KBM-7 (cell line): ENCODE results near the gene ZBTB47.

Experiments
- DNase-seq: peaks from one replicate; pipeline ENCODE4 v3.0.0-alpha.2; 2015
- in situ Hi-C: fragments of 300-500 bp; cut with MboI; formaldehyde crosslinking; loops from 2 replicates; pipeline ENCODE4 v1.14.3; 2020; ENCODE audit warnings: low sequenced_read_pairs, low pct_unique_long_range_greater_than_20kb, mixed read lengths

The ZBTB47 gene

GRCh38 chr3:42651248-42652091 lies 2.0 kb upstream of the ZBTB47 start:
- no peak for DNase-seq
- in situ Hi-C loops = no loop called here

- in situ Hi-C loops = no loop called here
These were observed 1.3 kb upstream of the ZBTB47 start for GRCh38 chr3:42652251-42652610.

GRCh38 chr3:42652611-42653302 lies 740 bp upstream of the ZBTB47 start:
- DNase-seq = peak; percentile 83
- in situ Hi-C loops = no loop called here

More at GRCh38 chr3:42652251-42652610, 1.3 kb upstream of the ZBTB47 start:
- no peak for DNase-seq

GRCh38 chr3:42653303-42653559 lies 266 bp upstream of the ZBTB47 start:
- DNase-seq = no peak
- in situ Hi-C loops = no loop called here

GRCh38 chr3:42654331-42655201 lies 1.1 kb downstream of the ZBTB47 start:
- DNase-seq = peak; percentile 26
- in situ Hi-C loops = no loop called here

- in situ Hi-C loops = no loop called here
These were observed 1.9 kb downstream of the ZBTB47 start for GRCh38 chr3:42655331-42655888.

GRCh38 chr3:42655980-42656679 lies 2.6 kb downstream of the ZBTB47 start:
- DNase-seq = no peak

More at GRCh38 chr3:42655331-42655888, 1.9 kb downstream of the ZBTB47 start:
- DNase-seq = no peak

DNA sequence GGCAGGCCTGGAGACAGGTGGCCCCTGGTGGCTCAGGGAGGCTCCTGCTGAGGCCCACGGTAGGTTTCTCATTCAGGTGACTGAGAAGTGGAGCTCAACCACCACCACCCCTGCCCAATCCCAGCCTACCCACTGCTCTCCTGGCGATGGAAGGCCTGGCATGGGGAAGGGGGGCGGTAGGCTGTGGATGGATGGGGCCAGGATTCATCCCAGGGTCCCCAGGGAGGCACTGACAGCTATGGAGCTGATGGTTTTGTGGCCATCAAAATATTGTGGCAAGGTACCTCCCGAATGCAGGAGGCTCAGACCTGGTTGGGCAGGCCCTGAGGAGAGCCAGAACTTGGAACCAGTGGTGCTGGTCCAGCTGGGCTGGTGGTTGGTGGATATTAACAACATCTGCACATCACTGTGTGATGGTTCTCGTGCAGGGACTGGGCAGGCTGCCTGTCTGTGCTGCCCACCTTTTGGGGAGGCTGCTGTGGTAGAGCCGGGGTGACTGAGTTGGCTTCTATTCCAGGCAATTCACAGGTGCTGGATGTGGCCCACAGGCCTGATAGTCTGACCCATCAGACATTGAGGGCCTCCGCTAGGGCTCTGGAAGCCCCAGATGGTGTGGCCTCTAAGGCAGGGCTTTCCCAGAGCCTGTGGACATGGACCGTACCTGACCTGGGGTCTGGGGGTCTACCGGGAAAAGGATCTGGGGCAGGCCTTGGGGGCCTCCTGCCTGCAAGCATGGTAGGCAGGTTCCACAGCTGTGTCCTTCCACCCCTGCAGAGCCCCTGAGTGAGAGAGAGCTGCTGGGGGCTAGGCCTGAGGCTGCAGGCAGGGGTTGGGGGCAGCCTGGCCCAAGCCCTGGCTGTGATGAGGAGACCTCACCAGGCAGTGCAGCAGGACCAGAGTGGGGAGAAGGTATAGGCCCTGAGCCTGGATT lies 3.4 kb downstream of the ZBTB47 start:
- in situ Hi-C loops = no loop called here
- DNase-seq = no peak

More at GRCh38 chr3:42655980-42656679, 2.6 kb downstream of the ZBTB47 start:
- in situ Hi-C loops = no loop called here

DNA sequence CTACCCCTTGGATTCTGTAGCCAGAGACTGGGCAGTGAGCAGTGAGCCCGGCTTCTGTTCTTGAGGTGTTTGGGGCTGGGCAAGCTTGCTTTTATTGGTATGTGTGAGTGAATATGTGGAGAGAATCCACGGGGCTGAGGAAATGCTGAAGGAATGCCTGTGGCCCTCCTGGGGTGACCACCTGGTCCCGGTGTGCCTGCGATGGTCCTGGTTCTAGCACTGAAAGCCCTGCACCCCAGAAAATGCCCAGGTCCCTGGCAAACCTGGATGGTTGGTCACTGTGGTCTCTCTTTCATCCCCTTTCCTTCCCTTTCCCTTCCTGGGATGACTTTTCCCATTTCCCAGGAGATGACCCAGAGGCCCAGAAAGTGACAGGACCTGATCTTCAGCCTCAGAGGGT lies 4.2 kb downstream of the ZBTB47 start:
- no peak for DNase-seq
- in situ Hi-C loops = no loop called here

- DNase-seq = no peak
- in situ Hi-C loops = no loop called here
These were observed 4.7 kb downstream of the ZBTB47 start for GRCh38 chr3:42658091-42658770.

DNA sequence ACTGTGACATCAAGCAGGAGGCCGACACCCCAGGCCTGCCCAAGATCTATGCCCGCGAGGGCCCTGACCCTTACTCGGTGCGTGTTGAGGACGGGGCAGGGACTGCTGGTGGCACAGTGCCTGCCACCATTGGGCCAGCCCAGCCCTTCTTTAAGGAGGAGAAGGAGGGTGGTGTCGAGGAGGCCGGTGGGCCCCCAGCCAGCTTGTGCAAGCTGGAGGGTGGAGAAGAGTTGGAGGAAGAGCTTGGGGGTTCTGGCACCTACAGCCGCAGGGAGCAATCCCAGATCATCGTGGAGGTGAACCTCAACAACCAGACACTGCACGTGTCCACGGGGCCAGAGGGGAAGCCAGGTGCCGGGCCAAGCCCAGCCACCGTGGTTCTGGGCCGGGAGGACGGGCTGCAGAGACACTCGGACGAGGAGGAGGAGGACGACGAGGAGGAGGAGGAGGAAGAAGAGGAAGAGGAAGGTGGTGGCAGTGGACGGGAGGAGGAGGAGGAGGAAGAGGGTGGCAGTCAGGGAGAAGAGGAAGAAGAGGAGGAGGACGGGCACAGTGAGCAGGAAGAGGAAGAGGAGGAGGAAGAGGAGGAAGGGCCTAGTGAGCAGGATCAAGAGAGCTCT lies 5.4 kb downstream of the ZBTB47 start:
- DNase-seq = no peak
- in situ Hi-C loops = no loop called here

DNA sequence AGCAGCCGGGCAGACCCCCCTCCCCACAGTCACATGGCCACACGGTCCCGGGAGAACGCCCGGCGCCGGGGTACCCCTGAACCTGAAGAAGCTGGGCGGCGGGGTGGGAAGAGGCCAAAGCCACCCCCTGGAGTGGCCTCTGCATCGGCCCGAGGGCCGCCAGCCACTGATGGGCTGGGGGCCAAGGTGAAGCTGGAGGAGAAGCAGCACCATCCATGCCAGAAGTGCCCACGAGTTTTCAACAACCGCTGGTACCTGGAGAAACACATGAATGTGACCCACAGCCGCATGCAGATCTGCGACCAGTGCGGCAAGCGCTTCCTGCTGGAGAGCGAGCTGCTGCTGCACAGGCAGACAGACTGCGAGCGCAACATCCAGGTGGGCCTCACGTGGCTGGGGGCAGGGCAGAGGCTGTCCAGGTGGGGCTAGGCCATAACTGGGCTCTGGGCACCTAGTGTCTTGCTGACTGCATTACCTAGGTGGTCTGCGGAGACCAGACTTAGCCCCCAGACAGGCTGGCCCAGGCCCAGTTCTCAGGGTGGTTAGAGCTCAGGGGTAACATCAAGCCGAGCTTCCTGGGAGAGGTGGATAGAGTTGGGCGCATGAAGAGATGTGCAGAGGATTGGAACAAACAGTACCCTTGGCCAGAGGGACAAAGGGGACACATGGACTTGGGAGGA lies 6.1 kb downstream of the ZBTB47 start:
- in situ Hi-C loops = no loop called here
- DNase-seq = no peak

GRCh38 chr3:42660131-42660715 lies 6.7 kb downstream of the ZBTB47 start:
- in situ Hi-C loops = no loop called here

DNA sequence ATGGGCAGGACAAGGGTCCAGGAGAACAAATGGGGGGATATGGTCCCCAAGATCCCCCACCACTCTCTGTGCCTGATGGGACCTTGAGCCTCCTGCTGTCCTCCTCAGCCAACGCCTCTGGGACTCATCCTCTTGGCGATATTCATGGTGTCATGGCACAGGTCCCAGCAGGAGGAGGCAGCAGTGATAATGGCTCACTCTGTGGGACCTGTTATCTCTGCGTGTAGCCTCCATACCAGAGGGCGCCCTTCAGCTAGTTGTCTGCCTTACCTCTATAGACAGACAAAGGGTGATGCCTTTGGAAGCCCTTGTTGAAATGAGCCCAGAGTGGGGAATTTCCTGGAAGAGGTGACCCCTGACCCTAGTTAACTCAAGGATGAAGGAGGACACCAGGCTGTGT lies 7.4 kb downstream of the ZBTB47 start:
- DNase-seq = peak; percentile 20
- in situ Hi-C loops = no loop called here

More at GRCh38 chr3:42660131-42660715, 6.7 kb downstream of the ZBTB47 start:
- no peak for DNase-seq

GRCh38 chr3:42661593-42662022 lies 8.1 kb downstream of the ZBTB47 start:
- DNase-seq = no peak
- in situ Hi-C loops = no loop called here
